ENCODE results near the gene PIWIL4.
"Not testable (repeated sequence)": the region's sequence is repeated elsewhere in the genome, so short reads cannot be mapped to it uniquely, and the experiment has no call there.

Gene PIWIL4

GRCh38 chr11:94638902-94639373 is 71.8 kb downstream of the PIWIL4 start:
- peak; percentile 60 to 68 for DNase-seq (ENCODE audit: low read depth in 2 of 2)
- no peak for TF ChIP-seq CTCF (IDR thresholded peaks at IDR 0.05; ENCODE audit: low read depth, low read length)
- H3K4me3 ChIP-seq (replicated peaks in 1 of 2; ENCODE audit: low read depth in 2 of 2, low read length in 2 of 2), result peak overlapping the region in 1 of 2 donors; percentile 11

GRCh38 chr11:94639901-94640721 is 72.9 kb downstream of the PIWIL4 start:
- TF ChIP-seq CTCF (IDR thresholded peaks at IDR 0.05; ENCODE audit: low read depth, low read length), result no peak
- H3K4me3 ChIP-seq (replicated peaks in 1 of 2; ENCODE audit: low read depth in 2 of 2, low read length in 2 of 2), result no peak overlapping the region
- DNase-seq (ENCODE audit: low read depth in 2 of 2), result no peak

GRCh38 chr11:94641167-94641761 is 74.1 kb downstream of the PIWIL4 start:
- TF ChIP-seq CTCF (IDR thresholded peaks at IDR 0.05; ENCODE audit: low read depth, low read length), result no peak
- DNase-seq (ENCODE audit: low read depth in 2 of 2), result peak in 1 of 2 donors; percentile 70
- no peak overlapping the region for H3K4me3 ChIP-seq (replicated peaks in 1 of 2; ENCODE audit: low read depth in 2 of 2, low read length in 2 of 2)

GRCh38 chr11:94643186-94643585 is 76.0 kb downstream of the PIWIL4 start:
- DNase-seq (ENCODE audit: low read depth in 2 of 2), result not testable (repeated sequence)

GRCh38 chr11:94647926-94648325 is 80.8 kb downstream of the PIWIL4 start:
- DNase-seq (ENCODE audit: low read depth in 2 of 2), result peak in 1 of 2 donors; percentile 89
- no peak overlapping the region for H3K4me3 ChIP-seq (replicated peaks in 1 of 2; ENCODE audit: low read depth in 2 of 2, low read length in 2 of 2)
- no peak for TF ChIP-seq CTCF (IDR thresholded peaks at IDR 0.05; ENCODE audit: low read depth, low read length)

More at GRCh38 chr11:94643186-94643585, 76.0 kb downstream of the PIWIL4 start:
- not testable (repeated sequence) for H3K4me3 ChIP-seq (replicated peaks in 1 of 2; ENCODE audit: low read depth in 2 of 2, low read length in 2 of 2)

GRCh38 chr11:94648789-94649188 is 81.6 kb downstream of the PIWIL4 start:
- DNase-seq (ENCODE audit: low read depth in 2 of 2), result no peak
- no peak overlapping the region for H3K4me3 ChIP-seq (replicated peaks in 1 of 2; ENCODE audit: low read depth in 2 of 2, low read length in 2 of 2)
- no peak for TF ChIP-seq CTCF (IDR thresholded peaks at IDR 0.05; ENCODE audit: low read depth, low read length)

- H3K4me3 ChIP-seq (replicated peaks in 1 of 2; ENCODE audit: low read depth in 2 of 2, low read length in 2 of 2), result no peak overlapping the region
- no peak for TF ChIP-seq CTCF (IDR thresholded peaks at IDR 0.05; ENCODE audit: low read depth, low read length)
- no peak for DNase-seq (ENCODE audit: low read depth in 2 of 2)
Measured at GRCh38 chr11:94649254-94649653, 82.1 kb downstream of the PIWIL4 start.

Measured in cardiac fibroblast (primary cell).